Common myeloid progenitor, CD34-positive (primary cell): ENCODE results near the gene MTHFD1.

Experiments
- CTCF ChIA-PET: fragments of 350-600 bp; sonication (Branson Sonifier 250); formaldehyde crosslinking; loops from one replicate; lab custom pipeline; 2021; ENCODE audit warnings: antibody characterized with exemption; lab: Charles Lee
- POLR2A ChIA-PET: fragments of 350-600 bp; sonication (Branson Sonifier 250); formaldehyde crosslinking; loops from one replicate; lab custom pipeline; 2021; ENCODE audit warnings: antibody characterized with exemption; lab: Charles Lee
- DNase-seq, 3 donors: peaks; one replicate each; pipeline versions ENCODE4 v3.0.0 to v3.0.0-alpha.2; 2013
- H3K27ac ChIP-seq, 2 experiments: 1 replicate in 1 of 2; 2 replicates in 1 of 2; pipeline ENCODE4 v1.7.0; 2013; ENCODE audit warnings: inconsistent platforms in 2 of 2, low read length in 2 of 2, mild to moderate bottlenecking in 2 of 2, low read depth in 1 of 2, moderate library complexity in 1 of 2; ENCODE audit not compliant: severe bottlenecking in 2 of 2, insufficient read depth in 1 of 2, poor library complexity in 1 of 2
- H3K27me3 ChIP-seq, 5 experiments: replicated peaks in 2 of 5; 1 replicate in 3 of 5; 2 replicates in 2 of 5; pipeline versions ENCODE4 v1.6.1 to v1.7.0; 2013; ENCODE audit warnings: low read length in 4 of 5, mild to moderate bottlenecking in 2 of 5, moderate library complexity in 2 of 5, inconsistent platforms in 1 of 5; ENCODE audit not compliant: insufficient read depth in 5 of 5, control insufficient read depth in 4 of 5
- H3K36me3 ChIP-seq, 4 experiments: 1 replicate in 2 of 4; 2 replicates in 2 of 4; pipeline versions ENCODE4 v1.6.1 to v1.7.0; 2013; ENCODE audit warnings: low read length in 3 of 4, control low read depth in 1 of 4, mild to moderate bottlenecking in 1 of 4; ENCODE audit not compliant: control insufficient read depth in 4 of 4, insufficient read depth in 4 of 4
- H3K4me1 ChIP-seq, 4 experiments: 1 replicate in 3 of 4; 2 replicates in 1 of 4; pipeline versions ENCODE4 v1.6.1 to v1.7.1; 2013; ENCODE audit warnings: low read length in 3 of 4, mild to moderate bottlenecking in 3 of 4, control low read depth in 1 of 4, inconsistent platforms in 1 of 4, moderate library complexity in 1 of 4; ENCODE audit not compliant: control insufficient read depth in 4 of 4, insufficient read depth in 4 of 4; ENCODE audit errors: control extremely low read depth in 1 of 4
- H3K4me3 ChIP-seq, 7 experiments: 1 replicate in 4 of 7; 2 replicates in 3 of 7; pipeline versions ENCODE4 v1.5.1 to v1.7.0; 2013; ENCODE audit warnings: mild to moderate bottlenecking in 7 of 7, low read length in 6 of 7, moderate library complexity in 6 of 7, inconsistent platforms in 2 of 7, low read depth in 2 of 7, control low read depth in 1 of 7; ENCODE audit not compliant: insufficient read depth in 4 of 7, control insufficient read depth in 1 of 7; ENCODE audit errors: extremely low read depth in 1 of 7
- H3K9me3 ChIP-seq, 5 experiments: 1 replicate in 4 of 5; 2 replicates in 1 of 5; pipeline versions ENCODE4 v1.6.1 to v1.7.1; 2013; ENCODE audit warnings: low read length in 4 of 5, mild to moderate bottlenecking in 2 of 5, inconsistent platforms in 1 of 5, low read depth in 1 of 5, moderate library complexity in 1 of 5; ENCODE audit not compliant: control insufficient read depth in 4 of 5, insufficient read depth in 2 of 5; ENCODE audit errors: control extremely low read depth in 1 of 5
- WGBS: methylation state at CpG from one replicate; pipeline ENCODE4 v1.1.5; 2013; ENCODE audit not compliant: insufficient coverage; 5-methylcytosine and 5-hydroxymethylcytosine counted together

The MTHFD1 gene

GRCh38 chr14:64508215-64508776 is 120.1 kb downstream of the MTHFD1 start:
- Histone ChIP-seq H3K27ac (no peak overlapping the region), H3K36me3 (no peaks in the 10 kb centered on the region), H3K4me3 (no peak overlapping the region), H3K27me3 (no peaks in the 10 kb centered on the region), H3K9me3 (no peaks in the 10 kb centered on the region), H3K4me1 (peaks cover 24 to 62% (median 53%) of the 10 kb centered on the region in 4 experiments)
- 40% methylated on average over 1 of the region's 1 CpG for WGBS
- DNase-seq = peak in 2 of 3 donors; percentile 63 to 75
- CTCF ChIA-PET = interaction anchor here (0.7 to 1.6 kb wide), 3 partner anchors 10 to 42 kb away, joined by 3 to 5 read pairs (median 3); no protein-coding TSS in a partner anchor
- POLR2A ChIA-PET = no interaction called here

- H3K27ac ChIP-seq = peak overlapping the region in 1 of 2 experiments; percentile 6
- peaks cover 24 to 61% (median 53%) of the 10 kb centered on the region in 4 experiments for H3K4me1 ChIP-seq
- CTCF ChIA-PET = interaction anchor here (0.7 to 1.6 kb wide), 8 partner anchors 9 to 43 kb away, joined by 3 to 5 read pairs (median 3); no protein-coding TSS in a partner anchor
- no peaks in the 10 kb centered on the region for H3K9me3 ChIP-seq
- POLR2A ChIA-PET = no interaction called here
- H3K27me3 ChIP-seq = no peaks in the 10 kb centered on the region
- DNase-seq = no peak
- no peak overlapping the region for H3K4me3 ChIP-seq
- no peaks in the 10 kb centered on the region for H3K36me3 ChIP-seq
- 100% methylated on average over 3 of the region's 8 CpGs for WGBS
These were observed 120.9 kb downstream of the MTHFD1 start for GRCh38 chr14:64509036-64509435.
